ENCODE results near the gene ANKRD11.
"Not testable (repeated sequence)": the region's sequence is repeated elsewhere in the genome, so short reads cannot be mapped to it uniquely, and the experiment has no call there.

ANKRD11 gene

GRCh38 chr16:89456419-89456959 is 33.9 kb downstream of the ANKRD11 start:
- H3K9ac ChIP-seq (ENCODE audit: low read length) = no peak overlapping the region
- H3K27ac ChIP-seq (ENCODE audit: low read depth, low read length) = no peak overlapping the region
- H3K9me2 ChIP-seq (replicated peaks; ENCODE audit: insufficient read depth, low read length) = no peaks in the 10 kb centered on the region
- H2AFZ ChIP-seq (ENCODE audit: low read depth, low read length, severe bottlenecking) = no peak overlapping the region
- no peak overlapping the region for H3K4me2 ChIP-seq (ENCODE audit: low read depth, low read length, poor library complexity, severe bottlenecking)
- H3K79me2 ChIP-seq (ENCODE audit: insufficient read depth, low read length) = peaks cover 98% of the 10 kb centered on the region
- no peaks in the 10 kb centered on the region for H3K36me3 ChIP-seq (ENCODE audit: low read length)
- H3K9me3 ChIP-seq (ENCODE audit: insufficient read depth, low read length) = no peaks in the 10 kb centered on the region
- TF ChIP-seq EZH2phosphoT487 (conservative IDR thresholded peaks at IDR 0.05; ENCODE audit: low read length) = no peak
- H3F3A ChIP-seq (ENCODE audit: insufficient read depth) = no peaks in the 10 kb centered on the region
- H3K27me3 ChIP-seq (ENCODE audit: low read length) = no peaks in the 10 kb centered on the region
- peaks cover 52% of the 10 kb centered on the region for H4K20me1 ChIP-seq (ENCODE audit: low read depth, low read length)
- H3K4me3 ChIP-seq (ENCODE audit: insufficient read depth, low read length, poor library complexity, severe bottlenecking) = no peak overlapping the region

DNA sequence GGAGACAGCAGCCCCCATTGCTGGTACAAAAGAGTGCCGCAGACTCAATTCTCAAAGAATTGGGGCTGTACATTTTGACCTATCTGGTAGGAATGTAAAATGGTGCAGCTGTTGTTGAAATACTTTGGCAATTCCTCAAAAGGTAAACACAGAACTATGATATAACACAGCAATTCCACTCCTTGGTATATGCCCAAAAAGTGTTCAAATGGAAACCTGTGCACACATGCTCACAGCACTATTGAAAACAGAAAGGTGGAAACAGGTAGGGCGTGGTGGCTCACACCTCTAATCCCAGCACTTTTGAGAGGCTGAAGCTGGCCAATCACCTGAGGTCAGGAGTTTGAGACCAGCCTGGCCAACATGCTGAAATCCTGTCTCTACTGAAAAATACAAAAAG is 34.7 kb downstream of the ANKRD11 start:
- no peaks in the 10 kb centered on the region for H3K36me3 ChIP-seq (ENCODE audit: low read length)
- no peak overlapping the region for H3K4me3 ChIP-seq (ENCODE audit: insufficient read depth, low read length, poor library complexity, severe bottlenecking)
- no peaks in the 10 kb centered on the region for H3K27me3 ChIP-seq (ENCODE audit: low read length)
- H3K27ac ChIP-seq (ENCODE audit: low read depth, low read length) = no peak overlapping the region
- no peaks in the 10 kb centered on the region for H3F3A ChIP-seq (ENCODE audit: insufficient read depth)
- no peak overlapping the region for H2AFZ ChIP-seq (ENCODE audit: low read depth, low read length, severe bottlenecking)
- peaks cover 98% of the 10 kb centered on the region for H3K79me2 ChIP-seq (ENCODE audit: insufficient read depth, low read length)
- H4K20me1 ChIP-seq (ENCODE audit: low read depth, low read length) = peaks cover 58% of the 10 kb centered on the region
- no peaks in the 10 kb centered on the region for H3K9me2 ChIP-seq (replicated peaks; ENCODE audit: insufficient read depth, low read length)
- H3K9ac ChIP-seq (ENCODE audit: low read length) = no peak overlapping the region
- H3K9me3 ChIP-seq (ENCODE audit: insufficient read depth, low read length) = no peaks in the 10 kb centered on the region
- no peak overlapping the region for H3K4me2 ChIP-seq (ENCODE audit: low read depth, low read length, poor library complexity, severe bottlenecking)
- no peak for TF ChIP-seq CTCF (IDR thresholded peaks at IDR 0.05; ENCODE audit: insufficient read depth, low read length, poor library complexity, severe bottlenecking)

- Histone ChIP-seq H3K36me3 (ENCODE audit: low read length) (no peaks in the 10 kb centered on the region), H3F3A (ENCODE audit: insufficient read depth) (no peaks in the 10 kb centered on the region), H3K79me2 (ENCODE audit: insufficient read depth, low read length) (peaks cover 98% of the 10 kb centered on the region), H3K4me3 (ENCODE audit: insufficient read depth, low read length, poor library complexity, severe bottlenecking) (no peak overlapping the region), H3K27me3 (ENCODE audit: low read length) (no peaks in the 10 kb centered on the region), H3K9ac (ENCODE audit: low read length) (no peak overlapping the region), H3K4me2 (ENCODE audit: low read depth, low read length, poor library complexity, severe bottlenecking) (no peak overlapping the region), H3K27ac (ENCODE audit: low read depth, low read length) (no peak overlapping the region), H2AFZ (ENCODE audit: low read depth, low read length, severe bottlenecking) (no peak overlapping the region), H3K9me2 (replicated peaks; ENCODE audit: insufficient read depth, low read length) (no peaks in the 10 kb centered on the region), H3K9me3 (ENCODE audit: insufficient read depth, low read length) (no peaks in the 10 kb centered on the region), H4K20me1 (ENCODE audit: low read depth, low read length) (peaks cover 58% of the 10 kb centered on the region)
- TF ChIP-seq EZH2phosphoT487 (conservative IDR thresholded peaks at IDR 0.05; ENCODE audit: low read length) = no peak
- TF ChIP-seq CTCF (IDR thresholded peaks at IDR 0.05; ENCODE audit: insufficient read depth, low read length, poor library complexity, severe bottlenecking) = no peak
Observed at GRCh38 chr16:89455178-89455577, 35.2 kb downstream of the ANKRD11 start.

DNA sequence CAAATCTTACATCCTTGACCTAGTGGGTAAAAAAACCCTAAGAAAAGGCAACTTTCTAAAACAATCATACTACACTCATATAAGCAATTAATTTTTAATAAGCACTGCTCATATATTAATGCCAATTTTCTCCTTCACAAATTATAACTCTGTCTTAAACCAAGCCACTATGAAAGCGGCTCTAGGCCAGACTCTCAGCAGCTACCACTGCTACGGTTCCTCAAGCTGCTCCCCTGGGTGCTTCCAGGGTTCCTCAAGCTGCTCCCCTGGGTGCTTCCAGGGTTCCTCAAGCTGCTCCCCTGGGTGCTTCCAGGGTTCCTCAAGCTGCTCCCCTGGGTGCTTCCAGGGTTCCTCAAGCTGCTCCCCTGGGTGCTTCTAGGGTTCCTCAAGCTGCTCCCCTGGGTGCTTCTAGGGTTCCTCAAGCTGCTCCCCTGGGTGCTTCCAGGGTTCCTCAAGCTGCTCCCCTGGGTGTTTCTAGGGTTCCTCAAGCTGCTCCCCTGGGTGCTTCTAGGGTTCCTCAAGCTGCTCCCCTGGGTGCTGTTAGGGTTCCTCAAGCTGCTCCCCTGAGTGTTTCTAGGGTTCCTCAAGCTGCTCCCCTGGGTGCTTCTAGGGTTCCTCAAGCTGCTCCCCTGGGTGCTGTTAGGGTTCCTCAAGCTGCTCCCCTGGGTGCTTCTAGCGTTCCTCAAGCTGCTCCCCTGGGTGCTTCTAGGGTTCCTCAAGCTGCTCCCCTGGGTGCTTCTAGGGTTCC is 35.8 kb downstream of the ANKRD11 start:
- not testable (repeated sequence) for H3F3A ChIP-seq (ENCODE audit: insufficient read depth); H3K27ac ChIP-seq (ENCODE audit: low read depth, low read length); H3K36me3 ChIP-seq (ENCODE audit: low read length); H3K27me3 ChIP-seq (ENCODE audit: low read length); H3K4me3 ChIP-seq (ENCODE audit: insufficient read depth, low read length, poor library complexity, severe bottlenecking); H3K9ac ChIP-seq (ENCODE audit: low read length); H3K4me2 ChIP-seq (ENCODE audit: low read depth, low read length, poor library complexity, severe bottlenecking); H3K9me3 ChIP-seq (ENCODE audit: insufficient read depth, low read length); H2AFZ ChIP-seq (ENCODE audit: low read depth, low read length, severe bottlenecking); H3K9me2 ChIP-seq (replicated peaks; ENCODE audit: insufficient read depth, low read length)
- peaks cover 98% of the 10 kb centered on the region for H3K79me2 ChIP-seq (ENCODE audit: insufficient read depth, low read length)
- peaks cover 57% of the 10 kb centered on the region for H4K20me1 ChIP-seq (ENCODE audit: low read depth, low read length)

All from SU-DHL-6 (cell line).